Heart left ventricle (tissue), 16 donors: Measurements from ENCODE around the gene ZNF101. TPM values are rescaled to one million over a fixed set of nuclear protein-coding genes. Genes with fewer than 3 reads are reported as not detected.

ENCODE experiments used
- ATAC-seq, 4 donors: fragments of 200-7000 bp; cut with Tn5 transposase; one replicate each; pipeline ENCODE4 v1.9.1; 2020 to 2022; ENCODE audit warnings: moderate library complexity in 4 of 4, mild to moderate bottlenecking in 3 of 4, moderate number of reproducible peaks in 1 of 4
- DNase-seq, 5 donors: peaks; one replicate each; pipeline ENCODE4 v3.0.0-alpha.2; 2020
- H3K27ac ChIP-seq, 12 donors: fragments of 200-600 bp; sonication (generic) in 4 of 12; one replicate each; pipeline versions ENCODE4 v1.5.0 to v1.8.0; 2016 to 2022; ENCODE audit warnings: mild to moderate bottlenecking in 2 of 12
- H3K27me3 ChIP-seq, 9 donors: fragments of 200-600 bp; sonication (generic) in 2 of 9; one replicate each; pipeline versions ENCODE4 v1.5.1 to v1.8.0; 2016 to 2022; ENCODE audit warnings: mild to moderate bottlenecking in 3 of 9
- H3K36me3 ChIP-seq, 9 donors: fragments of 200-600 bp; sonication (generic) in 2 of 9; one replicate each; pipeline versions ENCODE4 v1.5.0 to v1.8.0; 2018 to 2022; ENCODE audit warnings: mild to moderate bottlenecking in 2 of 9
- H3K4me1 ChIP-seq, 12 donors: fragments of 200-600 bp; sonication (generic) in 4 of 12; one replicate each; pipeline versions ENCODE4 v1.5.0 to v1.8.0; 2016 to 2022; ENCODE audit warnings: mild to moderate bottlenecking in 3 of 12
- H3K4me3 ChIP-seq, 12 donors: fragments of 200-600 bp; sonication (generic) in 4 of 12; one replicate each; pipeline versions ENCODE4 v1.5.0 to v1.8.0; 2017 to 2022; ENCODE audit warnings: mild to moderate bottlenecking in 9 of 12, moderate library complexity in 4 of 12
- H3K9me3 ChIP-seq, 12 donors: fragments of 200-600 bp; sonication (generic) in 4 of 12; one replicate each; pipeline versions ENCODE4 v1.5.0 to v1.8.0; 2016 to 2022; ENCODE audit warnings: mild to moderate bottlenecking in 1 of 12
- CTCF ChIP-seq, 12 donors: fragments of 200-600 bp; sonication (generic) in 4 of 12; IDR thresholded peaks; one replicate each; pipeline versions ENCODE4 v1.5.0 to v1.8.0; 2018 to 2022; ENCODE audit warnings: antibody characterized with exemption in 12 of 12, mild to moderate bottlenecking in 5 of 12
- POLR2A ChIP-seq, 2 donors: fragments of 450-650 bp; IDR thresholded peaks; one replicate each; pipeline ENCODE4 v1.6.1; 2017; ENCODE audit warnings: antibody characterized with exemption in 2 of 2, mild to moderate bottlenecking in 2 of 2, moderate library complexity in 2 of 2
- WGBS, 4 donors: extraction: QIAGEN DNeasy Blood & Tissue Kit in 2 of 4; methylation state at CpG; one replicate each; pipeline versions ENCODE4 v1.1.5 to v1.1.7; 2013 to 2018; 5-methylcytosine and 5-hydroxymethylcytosine counted together
- intact Hi-C, 10 donors: fragments of 100-400 bp; cut with DNase I; formaldehyde crosslinking; loops; one replicate each; pipeline versions ENCODE4 v1.11.1 to v1.14.2; 2022
- polyA plus RNA-seq, 2 donors: library from polyadenylated mRNA; stranded (reverse); fragments of 200-250 nt; gene quantifications; one replicate each; pipeline ENCODE4 v1.2.3, GENCODE V29; 2013
- total RNA-seq, 9 donors: library from RNA; depleted of rRNA in 2 of 9; stranded (reverse); fragments of >200 nt in 2 of 9; fragmentation: NEBNext Ultra II Directional in 3 of 9; extraction: Animal tissue kit (Norgen Biotek cat#: 25700) in 3 of 9; gene quantifications; one replicate each; pipeline versions ENCODE4 v1.1.0 to v1.2.4, GENCODE V29; 2016 to 2023
- donor health status: ischemic (EF 13 %, LVEDD 7.1; RV severe dilation, severe dysfunction).
- donor health status: healthy with polysubstance abuse.
- donor health status: DM: no; HTN: yes; CAD: no.
- donor health status: DM: no; HTN: no; CAD: no.
- donor health status: ischemic (EF 25% LVEDD 6.9; RV normal size, moderate dysfunction).
- donor health status: ischemic (EF 25% LVEDD 5.7; RV mildly dilated, moderate dysfunction).
- donor health status: healthy.
- donor health status: DM: yes; HTN: yes; CAD: no.
- donor health status: ischemic (EF 35%, LVEDD 5.7; RV mildly dilated, moderate dysfunction).
- donor health status: nonischemic (EF 11% LVEDD 7.7; RV severe dilation, severe dysfunction).
- donor health status: DM: yes; HTN: yes; CAD: no.
- donor health status: PGD.
- donor health status: ischemic (EF 29% LVEDD 5.4; RV normal size, mild dysfunction).
- donor health status: nonischemic (EF 23%, LVEDD 6.1; RV moderate dilation, normal function).

Gene ZNF101
- total and polyA plus RNA-seq, 11 donors, result 1.5 to 6.8 (median 3.4) TPM

GRCh38 chr19:19649580-19649995 is 19.1 kb upstream of the ZNF101 start:
- Histone ChIP-seq H3K27me3 (no peaks in the 10 kb centered on the region), H3K4me1 (peaks cover 0 to 10% (median 0%) of the 10 kb centered on the region in 12 donors), H3K27ac (no peak overlapping the region), H3K4me3 (no peak overlapping the region), H3K36me3 (peaks cover 3 to 100% (median 98%) of the 10 kb centered on the region in 9 donors), H3K9me3 (no peaks in the 10 kb centered on the region)
- peak in 1 of 5 donors; percentile 14 for DNase-seq
- WGBS, 4 donors, result 95 to 100% (median 97%) methylated on average over 6 to 22 of the region's 22 CpGs
- no peak for ATAC-seq
- no peak for TF ChIP-seq POLR2A (IDR thresholded peaks at IDR 0.05)
- TF ChIP-seq CTCF (IDR thresholded peaks at IDR 0.05), result no peak
- intact Hi-C loops, result no loop called here

- peak in 1 of 5 donors; percentile 15 for DNase-seq
- no peak overlapping the region for H3K27ac ChIP-seq
- H3K4me1 ChIP-seq, result peaks cover 0 to 10% (median 0%) of the 10 kb centered on the region in 12 donors
- no peaks in the 10 kb centered on the region for H3K9me3 ChIP-seq
- WGBS, 4 donors, result 88 to 100% (median 95%) methylated on average over 6 to 9 of the region's 9 CpGs
- H3K36me3 ChIP-seq, result peaks cover 7 to 100% (median 99%) of the 10 kb centered on the region in 9 donors
- no peak for ATAC-seq
- H3K4me3 ChIP-seq, result no peak overlapping the region
- intact Hi-C loops, result no loop called here
- H3K27me3 ChIP-seq, result no peaks in the 10 kb centered on the region
- no peak for TF ChIP-seq POLR2A (IDR thresholded peaks at IDR 0.05)
- TF ChIP-seq CTCF (IDR thresholded peaks at IDR 0.05), result no peak
These were observed 18.3 kb upstream of the ZNF101 start for GRCh38 chr19:19650331-19650730.

- peaks cover 0 to 10% (median 0%) of the 10 kb centered on the region in 12 donors for H3K4me1 ChIP-seq
- 35 to 52% (median 44%) methylated on average over 12 to 13 of the region's 13 CpGs for WGBS, 4 donors
- peak in 4 of 5 donors; percentile 53 to 84 (median 70) for DNase-seq
- TF ChIP-seq CTCF (IDR thresholded peaks at IDR 0.05) (no peak), POLR2A (IDR thresholded peaks at IDR 0.05) (no peak)
- no peaks in the 10 kb centered on the region for H3K27me3 ChIP-seq
- H3K4me3 ChIP-seq, result no peak overlapping the region
- H3K27ac ChIP-seq, result peak overlapping the region in 1 of 12 donors; percentile 16
- H3K36me3 ChIP-seq, result peaks cover 7 to 100% (median 99%) of the 10 kb centered on the region in 9 donors
- peak; percentile 66 to 81 (median 72) for ATAC-seq
- intact Hi-C loops, result no loop called here
- no peaks in the 10 kb centered on the region for H3K9me3 ChIP-seq
These were observed 17.6 kb upstream of the ZNF101 start for GRCh38 chr19:19651076-19651475.

DNA sequence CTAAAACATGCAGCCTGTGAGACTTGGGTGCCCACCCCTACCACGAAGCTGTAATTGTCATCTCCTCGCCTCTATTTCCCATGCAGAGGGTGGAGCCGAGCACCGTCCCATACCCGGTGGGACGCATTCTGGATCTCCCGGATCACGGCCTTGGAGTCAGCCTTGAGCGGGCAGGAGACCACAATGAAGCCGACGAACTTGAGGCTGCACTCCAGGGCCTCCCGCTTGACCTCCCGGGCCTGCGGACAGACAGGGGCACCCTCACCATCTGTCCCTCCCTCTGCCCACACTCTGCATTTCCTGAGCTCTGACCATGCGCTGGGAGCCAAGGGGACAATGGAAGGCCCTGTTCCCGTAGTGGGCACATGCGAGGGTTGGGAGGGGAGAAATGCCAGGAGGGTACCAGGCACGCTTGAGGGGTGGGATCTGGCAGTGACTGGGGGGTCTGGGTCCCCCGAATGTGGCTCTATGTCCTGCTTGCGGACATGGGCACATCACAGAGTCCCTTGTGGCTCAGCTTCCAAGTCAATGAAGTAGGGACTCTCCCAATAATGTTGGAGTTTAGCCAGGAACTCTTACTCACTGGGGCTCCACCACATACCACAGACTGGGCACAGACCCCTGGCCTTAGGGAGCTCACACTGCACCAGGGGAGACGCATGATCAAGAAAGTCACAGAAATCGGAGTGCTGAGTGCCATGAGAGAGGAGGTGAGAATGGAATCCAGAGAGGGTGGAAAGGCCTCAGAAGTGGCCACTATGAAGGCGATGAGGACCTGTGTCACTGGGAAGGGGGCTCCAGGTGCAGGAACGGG is 15.9 kb upstream of the ZNF101 start:
- peaks cover 0 to 10% (median 0%) of the 10 kb centered on the region in 12 donors for H3K4me1 ChIP-seq
- no peak overlapping the region for H3K27ac ChIP-seq
- DNase-seq (peak in 1 of 5 donors; percentile 21), ATAC-seq (no peak)
- H3K9me3 ChIP-seq, result no peaks in the 10 kb centered on the region
- intact Hi-C loops, result no loop called here
- no peak for TF ChIP-seq POLR2A (IDR thresholded peaks at IDR 0.05)
- no peaks in the 10 kb centered on the region for H3K27me3 ChIP-seq
- WGBS, 4 donors, result 83 to 96% (median 92%) methylated on average over 10 to 24 of the region's 24 CpGs
- no peak overlapping the region for H3K4me3 ChIP-seq
- peaks cover 6 to 100% (median 99%) of the 10 kb centered on the region in 9 donors for H3K36me3 ChIP-seq
